ENCODE measurements around the gene NGRN. TPM values are rescaled to one million over a fixed set of nuclear protein-coding genes. Genes with fewer than 3 reads are reported as not detected.
A peak's percentile ranks its signal among the peaks of the same experiment; 100 is the strongest.

NGRN gene
- total RNA-seq, 1 experiment from 2014 or later, result 137 TPM

GRCh38 chr15:90232196-90232595, 33.3 kb upstream of the NGRN start:
- no peaks in the 10 kb centered on the region for H3K27me3 ChIP-seq (ENCODE audit: control insufficient read depth, insufficient read depth, low read length)
- no peaks in the 10 kb centered on the region for H3K9me3 ChIP-seq (ENCODE audit: control insufficient read depth, insufficient read depth, low read depth, low read length)
- peaks cover 5% of the 10 kb centered on the region; the same call in 1 of the 2 replicates for H3K36me3 ChIP-seq (ENCODE audit: control insufficient read depth, insufficient read depth, low read length)
- in situ Hi-C loops (cut with HindIII; ENCODE audit: low pct_unique_long_range_greater_than_20kb, low sequenced_read_pairs), result no loop called here
- H3K4me1 ChIP-seq (ENCODE audit: control insufficient read depth, insufficient read depth, low read length), result peaks cover 56% of the 10 kb centered on the region
- H3K4me3 ChIP-seq (ENCODE audit: low read depth in 2 of 2, low read length in 2 of 2), result peak overlapping the region; percentile 75 to 85
- no peak for ATAC-seq
- peak overlapping the region; percentile 99 for H3K27ac ChIP-seq (ENCODE audit: low read length)
- intact Hi-C loops (cut with micrococcal nuclease; ENCODE audit: unreplicated experiment), result no loop called here
- CTCF ChIA-PET, result interaction anchor here (0.6 to 1.3 kb wide), 3 partner anchors 56 to 292 kb away, joined by 3 to 5 read pairs (median 4); no protein-coding TSS in a partner anchor
- TF ChIP-seq CTCF (IDR thresholded peaks at IDR 0.05) (no peak), POLR2AphosphoS5 (IDR thresholded peaks at IDR 0.05; ENCODE audit: low read depth, low read length) (peak; percentile 67), SIN3A (IDR thresholded peaks at IDR 0.05; ENCODE audit: borderline replicate concordance, insufficient read depth, low read depth, low read length) (peak; percentile 84; the same call in 1 of the 2 replicates), REST (IDR thresholded peaks at IDR 0.05; ENCODE audit: insufficient read depth in 1 of 2, low read depth in 2 of 2, low read length in 1 of 2) (no peak), TCF7L2 (IDR thresholded peaks at IDR 0.05; ENCODE audit: low read depth, low read length) (no peak)
- no peak for DNase-seq (ENCODE audit: low read depth, low spot score)
- no TSS peak for BruUV-seq (replicated peaks)
- POLR2A ChIA-PET, result interaction anchor here (0.7 to 1.9 kb wide), 3 partner anchors 16 to 983 kb away, joined by 3 to 8 read pairs (median 3); partner anchors contain the start of gene TTLL13

- peak overlapping the region; percentile 75 to 85 for H3K4me3 ChIP-seq (ENCODE audit: low read depth in 2 of 2, low read length in 2 of 2)
- intact Hi-C loops (cut with micrococcal nuclease; ENCODE audit: unreplicated experiment), result no loop called here
- in situ Hi-C loops (cut with HindIII; ENCODE audit: low pct_unique_long_range_greater_than_20kb, low sequenced_read_pairs), result no loop called here
- H3K27ac ChIP-seq (ENCODE audit: low read length), result peak overlapping the region; percentile 99
- peaks cover 49% of the 10 kb centered on the region for H3K4me1 ChIP-seq (ENCODE audit: control insufficient read depth, insufficient read depth, low read length)
- no peak for ATAC-seq
- BruUV-seq (replicated peaks), result no TSS peak
- no peak; the same call in 1 of the 2 replicates for TF ChIP-seq CTCF (IDR thresholded peaks at IDR 0.05)
- no peak for TF ChIP-seq TCF7L2 (IDR thresholded peaks at IDR 0.05; ENCODE audit: low read depth, low read length)
- no peak; the same call in 1 of the 2 replicates for TF ChIP-seq POLR2AphosphoS5 (IDR thresholded peaks at IDR 0.05; ENCODE audit: low read depth, low read length)
- no peak for DNase-seq (ENCODE audit: low read depth, low spot score)
- no peaks in the 10 kb centered on the region for H3K27me3 ChIP-seq (ENCODE audit: control insufficient read depth, insufficient read depth, low read length)
- no peaks in the 10 kb centered on the region; the same call in 1 of the 2 replicates for H3K36me3 ChIP-seq (ENCODE audit: control insufficient read depth, insufficient read depth, low read length)
- POLR2A ChIA-PET, result interaction anchor here (0.6 to 1.9 kb wide), 4 partner anchors 16 to 983 kb away, joined by 3 to 10 read pairs (median 6); partner anchors contain the start of genes NGRN and TTLL13
- CTCF ChIA-PET, result interaction anchor here (0.6 to 1.3 kb wide), 6 partner anchors 12 to 292 kb away, joined by 3 to 5 read pairs (median 4); no protein-coding TSS in a partner anchor
- no peaks in the 10 kb centered on the region for H3K9me3 ChIP-seq (ENCODE audit: control insufficient read depth, insufficient read depth, low read depth, low read length)
These were observed 32.5 kb upstream of the NGRN start for GRCh38 chr15:90232941-90233386.

Measured in Panc1 (cell line).